Stimulated activated CD4-positive, alpha-beta T cell treated with anti-CD3 and anti-CD28 coated beads, Interleukin-2, amount 100 ng/mL, for 4 hours (primary cell): ENCODE data around the gene NOLC1.
"Not testable (repeated sequence)": the region's sequence is repeated elsewhere in the genome, so short reads cannot be mapped to it uniquely, and the experiment has no call there.

Experiments used
- DNase-seq: peaks from one replicate; pipeline ENCODE4 v3.0.0-alpha.2; 2020; ENCODE audit warnings: low read depth

Gene NOLC1

DNA sequence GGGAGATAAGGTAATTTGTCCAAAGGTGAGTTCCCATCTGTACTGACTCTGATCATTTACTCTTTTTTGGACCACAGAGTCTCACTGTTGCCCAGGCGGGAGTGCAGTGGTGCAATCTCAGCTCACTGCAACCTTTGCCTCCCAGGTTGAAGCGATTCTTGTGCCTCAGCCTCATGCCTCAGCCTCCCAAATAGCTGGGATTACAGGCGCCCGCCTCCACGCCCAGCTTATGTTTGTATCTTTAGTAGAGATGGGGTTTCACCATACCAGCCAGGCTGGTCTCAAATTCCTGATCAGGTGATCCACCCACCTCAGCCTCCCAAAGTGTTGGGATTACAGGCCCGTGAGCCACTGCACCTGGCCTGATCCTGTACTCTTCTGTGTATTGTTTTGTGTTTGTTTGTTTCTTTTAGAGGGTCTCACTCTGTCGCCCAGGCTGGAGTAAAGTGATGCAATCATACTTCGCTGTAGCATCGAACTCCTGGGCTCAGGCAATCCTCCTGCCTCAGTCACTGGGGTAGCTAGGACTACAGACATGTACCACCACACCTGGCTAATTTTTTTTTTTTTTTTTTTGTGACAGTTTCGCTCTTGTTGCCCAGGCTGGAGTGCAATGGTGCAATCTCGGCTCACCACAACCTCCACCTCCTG is 2.4 kb downstream of the NOLC1 start:
- no peak for DNase-seq

DNA sequence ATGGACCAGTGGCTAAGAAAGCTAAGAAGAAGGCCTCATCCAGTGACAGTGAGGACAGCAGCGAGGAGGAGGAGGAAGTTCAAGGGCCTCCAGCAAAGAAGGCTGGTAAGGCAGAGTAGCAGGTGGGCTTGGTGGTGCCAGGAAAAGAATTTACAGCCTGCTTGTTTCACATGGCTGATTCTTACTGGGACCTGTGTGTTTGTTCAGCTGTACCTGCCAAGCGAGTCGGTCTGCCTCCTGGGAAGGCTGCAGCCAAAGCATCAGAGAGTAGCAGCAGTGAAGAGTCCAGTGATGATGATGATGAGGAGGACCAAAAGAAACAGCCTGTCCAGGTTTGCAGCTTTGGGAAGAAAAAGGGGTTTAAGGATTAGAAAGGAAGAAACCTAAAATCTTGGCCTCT is 5.0 kb downstream of the NOLC1 start:
- no peak for DNase-seq

DNA sequence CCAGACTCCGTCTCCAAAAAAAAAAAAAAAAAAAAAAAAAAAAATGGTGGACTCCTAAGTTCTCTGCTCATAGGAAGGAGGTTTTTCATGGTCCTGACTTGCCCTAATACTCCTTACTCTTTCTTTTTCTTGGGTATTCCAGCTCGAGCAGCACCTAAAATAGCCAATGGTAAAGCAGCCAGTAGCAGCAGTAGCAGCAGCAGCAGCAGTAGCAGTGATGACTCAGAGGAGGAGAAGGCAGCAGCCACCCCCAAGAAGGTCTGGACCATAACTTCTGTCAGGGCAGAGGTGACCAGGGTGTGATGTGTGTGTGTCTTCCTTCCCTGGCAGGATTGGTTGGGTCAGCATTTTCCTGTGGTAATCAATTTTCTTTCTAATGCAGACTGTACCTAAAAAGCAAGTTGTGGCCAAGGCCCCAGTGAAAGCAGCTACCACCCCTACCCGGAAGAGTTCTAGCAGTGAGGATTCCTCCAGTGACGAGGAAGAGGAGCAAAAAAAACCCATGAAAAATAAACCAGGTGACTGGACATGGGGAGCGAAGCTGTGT is 6.9 kb downstream of the NOLC1 start:
- DNase-seq = no peak

DNA sequence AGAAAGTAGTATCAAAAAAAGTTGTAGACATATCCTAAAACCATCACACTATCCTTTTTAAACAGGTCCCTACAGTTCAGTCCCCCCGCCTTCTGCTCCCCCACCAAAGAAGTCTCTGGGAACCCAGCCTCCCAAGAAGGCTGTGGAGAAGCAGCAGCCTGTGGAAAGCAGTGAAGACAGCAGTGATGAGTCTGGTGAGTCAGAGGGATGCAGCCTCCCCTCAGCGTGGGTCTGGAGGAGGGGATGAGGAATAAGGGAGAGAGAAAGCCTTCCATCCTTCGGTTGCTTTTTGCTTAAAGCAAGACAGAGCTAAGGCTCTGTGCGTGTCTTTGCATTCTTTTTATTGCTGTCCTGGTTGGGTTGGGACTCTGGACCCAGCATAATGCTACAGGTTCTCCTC is 7.6 kb downstream of the NOLC1 start:
- DNase-seq = no peak

DNA sequence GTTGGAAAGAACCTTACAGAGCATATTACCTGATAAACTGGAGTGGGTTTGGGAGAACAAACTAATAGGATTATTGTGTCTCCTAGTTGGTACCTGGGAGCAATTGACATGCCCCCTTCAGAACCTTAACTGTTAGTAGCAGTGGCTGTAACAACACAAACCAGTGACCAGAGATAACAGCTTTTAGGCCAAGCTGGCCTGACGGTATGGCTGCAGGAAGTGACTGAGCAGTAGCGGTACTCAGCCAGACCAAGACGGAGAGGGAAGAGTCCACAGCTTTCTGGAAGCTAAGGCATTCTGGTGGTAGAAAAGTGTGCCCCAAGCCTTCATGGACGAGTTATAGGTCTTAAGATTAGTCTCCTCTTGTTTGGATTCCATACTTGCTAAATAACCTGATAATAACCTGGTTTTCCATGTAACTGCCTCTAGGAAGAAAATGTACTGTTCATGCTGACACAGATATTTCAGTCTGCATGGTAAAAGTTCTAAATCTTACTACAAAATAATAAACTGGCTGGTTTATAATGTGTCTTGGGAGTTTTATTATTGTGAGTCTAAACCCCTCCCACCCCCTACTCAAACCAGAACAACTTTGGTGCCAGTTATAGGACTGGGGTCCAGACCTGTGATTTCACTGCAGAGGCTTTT is 11.3 kb downstream of the NOLC1 start:
- no peak for DNase-seq

DNA sequence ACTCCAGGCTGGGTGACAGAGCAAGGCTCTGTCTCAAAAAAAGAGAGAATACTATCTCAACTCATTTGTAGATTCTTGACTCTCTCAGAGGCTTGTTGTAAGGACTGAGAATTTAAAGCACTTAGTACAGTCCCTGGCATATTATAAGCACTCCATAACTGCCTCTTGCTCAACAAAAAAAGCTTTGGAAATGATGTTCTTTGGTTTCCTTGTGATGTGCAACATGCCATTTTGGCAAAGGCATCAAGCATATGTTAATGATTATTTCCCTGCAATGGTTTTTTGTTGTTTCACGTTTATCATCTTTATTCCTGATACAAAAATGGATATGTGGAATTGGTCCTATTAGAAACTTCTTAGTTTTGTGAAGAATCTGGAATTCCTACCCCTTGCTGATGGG is 15.7 kb downstream of the NOLC1 start:
- DNase-seq = no peak

DNA sequence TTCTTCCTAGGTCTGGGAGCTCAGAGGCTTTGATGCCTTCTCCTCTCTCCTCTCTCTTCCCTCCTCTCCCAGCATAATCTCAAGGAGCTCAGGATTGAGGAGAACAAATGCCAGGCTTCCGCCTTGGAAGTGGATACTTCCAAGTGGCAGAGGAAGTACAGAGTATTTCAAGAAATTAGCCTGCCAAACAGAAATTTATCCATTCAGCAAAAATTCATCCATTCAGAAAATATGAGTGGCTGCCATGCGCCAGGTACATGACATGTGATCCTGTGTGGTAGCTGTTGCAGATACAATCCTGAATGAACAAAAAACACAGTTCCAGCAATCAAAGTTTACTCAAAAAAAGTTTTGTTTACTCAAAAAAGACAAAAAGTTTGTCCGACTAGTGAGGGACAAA is 18.4 kb downstream of the NOLC1 start:
- no peak for DNase-seq

DNA sequence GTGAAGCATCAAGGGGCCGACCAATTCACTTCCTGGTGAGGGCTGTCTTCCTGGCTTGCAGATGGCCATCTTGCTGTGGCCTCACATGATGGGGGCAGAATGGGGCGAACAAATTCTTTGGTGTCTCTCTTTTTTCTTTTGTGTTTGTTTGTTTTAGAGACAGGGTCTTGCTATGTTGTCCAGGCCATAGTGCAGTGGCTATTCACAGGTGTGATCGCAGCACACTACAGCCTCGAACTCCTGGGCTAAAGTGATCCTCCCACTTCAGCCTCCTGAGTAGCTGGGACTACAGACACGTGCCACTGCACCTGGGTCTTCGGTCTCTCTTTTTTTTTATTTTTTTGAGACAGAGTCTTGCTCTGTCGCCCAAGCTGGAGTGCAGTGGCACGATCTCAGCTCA is 20.1 kb downstream of the NOLC1 start:
- DNase-seq = no peak

DNA sequence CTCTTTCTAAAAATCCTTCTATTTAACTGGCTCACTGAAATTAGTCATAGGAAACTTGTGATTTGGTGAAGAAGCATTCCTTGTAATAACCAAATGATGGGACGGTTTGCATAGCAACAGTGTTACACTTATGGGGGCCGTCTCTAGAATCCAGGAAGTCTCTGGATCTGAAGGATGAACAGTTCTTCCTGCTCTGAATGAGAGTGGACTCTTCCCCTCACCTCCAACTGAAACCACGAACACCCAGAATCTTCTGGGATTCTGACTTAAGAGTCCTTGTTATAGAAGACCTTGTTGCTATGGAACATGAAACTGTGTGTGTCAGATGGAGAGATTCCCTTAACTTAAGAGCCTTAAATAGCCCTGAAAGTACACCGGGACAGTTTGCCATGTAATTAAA is 23.2 kb downstream of the NOLC1 start:
- DNase-seq = no peak

DNA sequence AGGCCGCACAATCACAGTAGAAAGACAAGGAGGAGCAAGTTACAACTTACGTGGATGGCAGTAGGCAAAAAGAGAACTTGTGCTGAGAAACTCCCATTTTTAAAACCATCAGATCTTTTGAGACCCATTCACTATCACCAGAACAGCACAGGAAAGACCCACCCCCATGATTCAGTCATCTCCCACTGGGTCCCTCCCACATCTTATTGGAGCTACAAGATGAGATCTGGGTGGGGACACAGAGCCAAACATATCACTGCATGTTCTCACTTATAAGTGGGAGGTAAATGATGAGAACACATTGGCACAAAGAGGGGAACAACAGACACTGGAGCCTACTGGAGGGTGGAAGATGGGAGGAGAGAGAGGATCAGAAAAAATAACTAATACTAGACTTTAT is 32.4 kb downstream of the NOLC1 start:
- no peak for DNase-seq

DNA sequence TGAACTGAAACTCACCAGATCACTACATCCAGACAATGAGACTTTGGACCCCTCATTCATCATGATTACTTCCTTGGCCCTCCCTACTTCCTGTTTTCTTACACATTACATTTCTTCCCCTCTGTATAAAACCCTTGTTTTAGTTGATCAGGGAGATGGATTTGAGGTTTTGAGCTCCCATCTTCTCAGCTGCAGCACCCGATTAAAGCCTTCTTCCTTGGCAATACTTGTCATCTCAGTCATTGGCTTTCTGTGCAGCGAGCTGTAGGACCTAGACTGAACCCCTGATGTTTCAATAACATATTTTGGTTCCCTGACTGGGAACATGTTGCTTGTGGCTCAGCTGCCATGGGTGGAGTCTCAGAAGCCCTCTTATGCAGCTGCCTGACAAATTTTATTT is 33.1 kb downstream of the NOLC1 start:
- no peak for DNase-seq

DNA sequence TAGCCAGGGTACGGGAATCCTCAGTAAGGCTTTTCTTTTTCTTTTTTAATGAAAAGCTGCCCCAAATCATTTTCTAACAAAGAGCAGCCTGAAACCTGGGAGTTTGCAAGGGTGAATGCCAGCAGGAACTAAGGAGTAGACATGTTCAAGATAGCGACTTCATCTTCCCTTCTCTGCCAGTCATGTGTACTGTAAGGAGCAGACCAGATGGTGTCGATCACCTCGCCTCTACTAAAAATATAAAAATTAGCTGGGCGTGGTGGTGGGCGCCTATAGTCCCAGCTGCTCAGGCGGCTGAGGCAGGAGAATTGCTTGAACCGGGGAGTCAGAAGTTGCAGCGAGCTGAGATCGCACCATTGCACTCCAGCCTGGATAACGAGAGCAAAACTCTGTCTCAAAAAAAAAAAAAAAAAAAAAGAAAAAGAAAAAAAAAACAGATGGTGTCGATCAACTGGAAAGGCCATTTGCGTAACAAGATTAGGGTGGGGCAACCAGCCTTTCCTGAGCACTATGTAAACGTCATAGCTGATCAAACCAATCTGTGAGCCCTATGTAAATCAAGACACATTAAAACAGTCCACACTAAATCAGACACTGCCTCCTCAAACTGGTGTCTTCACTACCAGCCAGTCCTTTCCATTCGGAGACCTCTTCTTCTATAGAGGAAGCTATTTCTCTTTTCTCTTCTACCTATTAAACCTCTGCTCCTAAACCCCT is 33.8 kb downstream of the NOLC1 start:
- DNase-seq = no peak

DNA sequence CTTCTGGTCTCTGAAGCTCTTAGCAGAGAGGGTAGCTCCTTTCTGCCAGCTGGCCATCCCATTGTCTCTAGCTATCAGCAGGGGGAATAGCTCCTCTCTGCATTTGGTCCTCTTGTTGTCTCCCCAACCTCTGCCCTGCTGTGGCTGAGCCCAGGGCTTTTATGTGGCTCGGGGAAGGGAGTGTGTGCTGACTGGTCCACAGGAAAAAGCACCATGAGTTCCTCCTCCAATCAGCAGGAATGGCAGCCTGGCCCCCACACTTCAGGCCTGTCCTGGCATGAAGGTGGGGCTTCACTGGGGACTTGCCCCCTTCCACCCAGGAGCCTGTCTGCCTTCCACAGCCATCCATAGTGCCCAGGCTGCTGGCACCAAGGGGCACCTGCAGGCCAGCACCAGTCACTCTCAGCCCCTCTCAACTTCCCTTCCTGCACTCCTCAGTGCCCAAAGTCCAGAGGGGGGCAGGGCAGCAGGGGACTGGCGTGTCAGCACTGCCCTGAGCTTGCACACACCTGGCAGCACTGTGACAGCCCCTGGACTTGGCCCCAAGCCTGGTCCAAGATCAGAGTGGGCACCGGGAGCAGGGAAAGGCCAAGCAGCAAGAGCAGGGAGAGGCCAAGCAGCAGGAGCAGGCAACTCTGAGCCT is 36.2 kb downstream of the NOLC1 start:
- no peak for DNase-seq

DNA sequence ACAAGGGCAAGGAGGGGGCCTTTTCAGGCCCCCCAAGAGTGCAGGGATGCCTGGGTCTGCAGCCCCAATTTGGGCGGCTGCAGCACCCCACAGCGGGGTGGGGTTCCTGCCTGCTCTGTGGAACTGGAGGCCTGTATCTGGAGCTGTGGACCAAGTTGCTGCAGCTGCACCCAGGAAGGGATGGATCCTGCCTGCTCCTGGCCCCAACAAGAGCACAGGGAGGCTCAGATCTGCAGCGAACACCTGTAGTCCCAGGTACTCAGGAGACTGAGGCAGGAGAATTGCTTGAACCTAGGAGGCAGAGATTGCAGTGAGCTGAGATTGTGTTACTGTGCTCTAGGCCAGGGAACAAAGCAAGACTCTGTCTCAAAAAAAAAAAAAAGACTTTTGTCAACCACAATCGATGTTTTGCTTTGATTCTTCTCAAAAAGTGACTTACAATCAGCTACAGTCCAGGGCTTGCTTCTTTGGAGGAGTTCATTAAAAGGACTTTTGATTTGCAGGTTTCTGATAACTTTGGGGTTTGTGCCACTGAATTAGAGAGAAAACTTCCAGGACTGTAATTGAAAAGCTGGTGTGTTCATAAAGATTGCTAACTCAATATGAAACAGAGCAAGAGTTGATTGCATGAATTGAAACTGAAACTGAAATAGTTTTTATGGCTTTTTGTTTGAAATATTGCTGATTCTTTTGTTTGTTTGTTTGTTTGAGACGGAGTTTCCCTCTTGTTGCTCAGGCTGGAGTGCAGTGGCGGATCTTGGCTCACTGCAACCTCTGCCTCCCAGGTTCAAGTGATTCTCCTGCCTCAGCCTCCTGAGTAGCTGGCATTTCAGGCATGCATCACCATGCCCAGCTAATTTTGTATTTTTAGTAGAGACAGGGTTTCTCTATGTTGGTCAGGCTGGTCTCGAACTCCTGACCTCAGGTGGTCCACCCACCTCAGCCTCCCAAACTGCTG is 37.0 kb downstream of the NOLC1 start:
- not testable (repeated sequence) for DNase-seq

DNA sequence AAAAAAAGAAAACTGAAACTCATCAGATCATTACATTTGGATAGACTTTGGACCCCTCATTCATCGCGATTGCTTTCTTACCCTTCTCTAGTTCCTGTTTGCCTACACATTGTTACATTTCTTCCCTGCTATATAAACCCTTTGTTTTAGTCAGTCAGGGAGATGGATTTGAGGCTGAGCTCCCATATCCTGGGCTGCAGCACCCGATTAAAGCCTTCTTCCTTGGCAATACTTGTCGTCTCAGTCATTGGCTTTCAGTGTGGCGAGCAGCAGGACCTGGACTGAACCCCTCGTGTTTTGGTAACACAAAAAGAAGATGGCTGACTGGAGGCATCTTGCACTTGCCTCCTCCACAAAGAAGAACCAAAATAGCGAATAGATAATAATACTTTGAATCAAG is 39.8 kb downstream of the NOLC1 start:
- DNase-seq = no peak

DNA sequence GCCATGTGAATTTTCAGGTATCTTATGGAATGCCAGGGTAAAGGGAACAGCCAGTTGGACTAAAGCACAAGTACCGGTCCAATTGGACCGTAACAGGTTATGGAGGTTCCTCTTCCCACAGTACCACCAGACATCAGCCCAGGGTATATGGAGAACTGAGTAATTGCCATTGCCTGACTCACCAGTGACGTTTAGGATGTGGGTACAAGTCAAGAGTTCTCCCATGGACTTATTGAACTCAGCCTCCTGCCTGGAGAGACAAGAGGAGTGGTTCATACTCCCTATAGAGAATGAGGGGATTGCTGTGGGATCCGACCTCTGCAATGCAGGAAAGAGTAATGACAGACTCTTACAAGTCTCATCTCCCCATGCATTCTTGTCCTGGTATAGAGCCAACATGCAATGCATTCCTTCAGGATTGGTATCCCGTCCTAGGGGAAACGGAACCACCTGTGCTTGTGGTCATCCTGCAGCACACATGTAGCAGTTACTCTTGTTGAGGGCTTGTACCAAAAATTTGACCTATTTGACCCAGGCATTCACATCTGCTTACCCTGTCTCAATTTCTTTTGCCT is 43.2 kb downstream of the NOLC1 start:
- DNase-seq = no peak

DNA sequence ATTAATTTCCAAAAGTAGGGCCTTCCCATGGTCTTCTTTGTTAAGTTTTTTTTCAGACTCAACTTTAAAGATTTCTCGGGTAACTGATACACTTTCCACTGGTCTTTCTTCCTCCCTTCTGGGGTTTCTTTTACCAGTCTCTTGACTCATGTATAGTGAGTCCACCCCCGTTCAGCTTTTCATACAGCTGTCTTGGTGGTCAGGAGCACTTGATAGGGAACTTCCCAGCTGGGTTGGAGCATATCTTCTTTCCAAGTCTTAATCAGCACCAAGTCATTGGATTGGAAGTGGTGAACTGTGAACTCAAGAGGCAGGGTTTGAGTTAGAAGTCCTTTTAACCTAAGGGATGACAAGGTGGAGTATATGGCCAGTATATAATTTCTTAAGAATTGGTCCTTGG is 44.7 kb downstream of the NOLC1 start:
- DNase-seq = no peak

DNA sequence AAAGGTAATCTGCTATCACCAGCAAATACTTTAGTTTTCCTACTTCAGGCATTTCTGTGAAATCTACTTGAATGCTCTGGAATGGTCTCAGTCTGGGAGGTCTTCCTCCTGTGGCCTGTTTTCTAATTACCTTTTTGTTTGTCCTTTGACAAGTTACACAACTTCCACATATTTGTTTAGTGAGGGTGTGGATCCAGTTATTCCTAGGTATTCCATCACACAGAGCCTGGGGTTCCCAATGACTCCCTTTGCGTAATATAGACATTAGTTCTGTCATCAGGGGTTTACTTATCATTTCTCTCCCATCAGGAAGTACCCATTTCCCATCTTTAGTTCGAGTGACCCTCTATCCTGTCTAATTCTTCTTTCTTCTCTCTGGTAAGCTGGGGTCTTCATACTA is 45.8 kb downstream of the NOLC1 start:
- DNase-seq = no peak

DNA sequence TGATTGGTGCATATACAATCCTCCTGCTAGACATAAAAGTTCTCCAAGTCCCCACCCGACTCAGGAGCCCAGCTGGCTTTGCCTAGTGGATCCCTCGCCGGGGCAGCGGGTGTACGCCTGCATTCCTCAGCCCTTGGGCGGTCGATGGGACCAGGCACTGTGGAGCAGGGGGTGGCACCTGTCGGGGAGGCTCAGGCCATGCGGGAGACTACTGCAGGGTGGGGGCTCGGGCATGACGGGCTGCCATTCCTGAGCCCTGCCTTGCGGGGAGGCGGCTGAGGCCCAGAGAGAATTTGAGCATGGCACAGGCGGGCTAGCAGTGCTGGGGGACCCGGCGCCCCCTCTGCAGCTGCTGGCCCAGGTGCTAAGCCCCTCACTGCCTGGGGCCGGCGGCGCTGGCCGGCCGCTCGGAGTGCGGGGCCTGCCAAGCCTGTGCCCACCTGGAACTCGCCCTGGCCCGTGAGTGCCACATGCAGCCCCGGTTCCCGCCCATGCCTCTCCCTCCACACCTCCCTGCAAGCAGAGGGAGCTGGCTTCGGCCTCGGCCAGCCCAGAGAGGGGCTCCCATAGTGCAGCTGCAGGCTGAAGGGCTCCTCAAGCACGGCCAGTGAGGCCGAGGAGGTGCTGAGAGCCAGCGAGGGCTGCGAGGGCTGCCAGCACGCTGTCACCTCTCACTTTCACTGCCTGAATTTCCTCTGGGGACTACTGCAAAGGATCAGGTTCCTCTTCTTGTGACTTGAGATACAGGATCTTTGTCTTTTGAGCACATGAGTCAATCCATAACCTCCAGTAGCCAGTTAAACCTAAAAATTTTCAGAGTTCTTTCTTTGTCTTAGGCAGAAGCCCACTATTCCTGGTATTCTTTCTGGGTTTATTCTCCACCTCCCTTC is 48.8 kb downstream of the NOLC1 start:
- DNase-seq = no peak

DNA sequence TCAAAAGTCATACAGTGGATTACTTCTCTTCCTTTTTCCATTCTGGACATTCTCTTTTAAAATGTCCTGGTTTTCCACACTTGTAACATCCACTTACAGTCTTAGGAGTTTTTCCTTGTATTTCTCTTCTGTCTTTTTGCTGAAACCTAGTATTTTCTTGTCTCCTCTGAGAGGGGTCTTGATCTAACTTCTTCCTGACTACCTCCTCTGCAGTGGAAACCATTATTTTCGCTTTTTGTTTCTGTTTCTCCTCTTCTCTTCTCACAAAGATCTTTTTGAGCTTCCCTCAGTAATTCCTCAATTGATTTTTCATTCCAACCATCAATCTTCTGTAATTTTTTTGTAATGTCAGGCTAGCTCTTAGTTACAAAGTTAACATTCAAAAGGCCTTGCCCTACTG is 50.2 kb downstream of the NOLC1 start:
- DNase-seq = no peak
